Aorta (tissue), 4 donors: ENCODE results near the gene GSTT2. TPM values are rescaled to one million over a fixed set of nuclear protein-coding genes. Genes with fewer than 3 reads are reported as not detected.

Source experiments
- polyA plus RNA-seq, 2 donors: library from polyadenylated mRNA; stranded (reverse); fragments of 200-250 nt; gene quantifications; one replicate each; pipeline ENCODE4 v1.2.3, GENCODE V29; 2013
- total RNA-seq, 2 donors: library from RNA; stranded (reverse); fragmentation: NEBNext Ultra II Directional; extraction: Animal tissue kit (Norgen Biotek cat#: 25700); gene quantifications; one replicate each; pipeline ENCODE4 v1.2.1, GENCODE V29; 2021
- donor health status: healthy with polysubstance abuse.
- donor health status: Bipolar disorder and iron deficiency.
- donor health status: DM: no; HTN: no; CAD: no.
- donor health status: DM: yes; HTN: yes; CAD: no.

The GSTT2 gene
- total and polyA plus RNA-seq, 4 donors, result 0.94 TPM; not detected in 3

Other genes starting within 250 kb of the GSTT2 start
- 10 to 100 TPM in 1 of 2 donors, 1 to 10 TPM in 1; 9.8 to 14.0 TPM for gene ZNF70, start 229.0 kb upstream of the GSTT2 start, total RNA-seq
- gene ZNF70, start 229.0 kb upstream of the GSTT2 start, polyA plus RNA-seq, result 1 to 10 TPM; 1.4 to 3.6 TPM
- gene VPREB3, start 225.7 kb upstream of the GSTT2 start, total RNA-seq, result under 1 TPM in 1 of 2 donors, not detected in 1; 0.69 TPM
- gene VPREB3, start 225.7 kb upstream of the GSTT2 start, polyA plus RNA-seq, result not detected
- under 1 TPM in 1 of 2 donors, not detected in 1; 0.69 TPM for gene C22orf15, start 217.1 kb upstream of the GSTT2 start, total RNA-seq
- under 1 TPM in 1 of 2 donors, not detected in 1; 0.23 TPM for gene C22orf15, start 217.1 kb upstream of the GSTT2 start, polyA plus RNA-seq
- 10 to 100 TPM; 30.9 to 41.9 TPM for gene CHCHD10, start 212.2 kb upstream of the GSTT2 start, total RNA-seq
- 10 to 100 TPM; 58.5 to 68.4 TPM for gene CHCHD10, start 212.2 kb upstream of the GSTT2 start, polyA plus RNA-seq
- 1 to 10 TPM; 1.3 to 3.0 TPM for gene MMP11, start 207.3 kb upstream of the GSTT2 start, total RNA-seq
- gene MMP11, start 207.3 kb upstream of the GSTT2 start, polyA plus RNA-seq, result 1 to 10 TPM; 3.5 to 5.1 TPM
- gene SMARCB1, start 193.2 kb upstream of the GSTT2 start, total RNA-seq, result 10 to 100 TPM; 48.3 to 53.5 TPM
- 10 to 100 TPM; 24.2 to 31.7 TPM for gene SMARCB1, start 193.2 kb upstream of the GSTT2 start, polyA plus RNA-seq
- gene DERL3, start 141.1 kb upstream of the GSTT2 start, total RNA-seq, result 1 to 10 TPM; 1.9 to 3.9 TPM
- 1 to 10 TPM; 1.4 to 6.1 TPM for gene DERL3, start 141.1 kb upstream of the GSTT2 start, polyA plus RNA-seq
- gene SLC2A11, start 122.3 kb upstream of the GSTT2 start, total RNA-seq, result 10 to 100 TPM in 1 of 2 donors, 1 to 10 TPM in 1; 4.8 to 14.4 TPM
- gene SLC2A11, start 122.3 kb upstream of the GSTT2 start, polyA plus RNA-seq, result 10 to 100 TPM; 16.7 TPM
- 100 to 1,000 TPM; 278 to 316 TPM for gene MIF, start 85.8 kb upstream of the GSTT2 start, total RNA-seq
- gene MIF, start 85.8 kb upstream of the GSTT2 start, polyA plus RNA-seq, result 100 to 1,000 TPM; 362 to 373 TPM
- 10 to 100 TPM in 1 of 2 donors, 1 to 10 TPM in 1; 7.7 to 23.9 TPM for gene GSTT2B, start 18.9 kb upstream of the GSTT2 start, total RNA-seq
- 10 to 100 TPM in 1 of 2 donors, 1 to 10 TPM in 1; 8.0 to 23.2 TPM for gene GSTT2B, start 18.9 kb upstream of the GSTT2 start, polyA plus RNA-seq
- 1 to 10 TPM; 1.0 to 3.6 TPM for gene DDTL, start 13.2 kb upstream of the GSTT2 start, total RNA-seq
- gene DDTL, start 13.2 kb upstream of the GSTT2 start, polyA plus RNA-seq, result 1 to 10 TPM in 1 of 2 donors, under 1 TPM in 1; 0.31 to 1.0 TPM
- 10 to 100 TPM; 49.3 to 51.6 TPM for gene DDT, start 5.7 kb upstream of the GSTT2 start, total RNA-seq
- gene DDT, start 5.7 kb upstream of the GSTT2 start, polyA plus RNA-seq, result 100 to 1,000 TPM; 108 to 145 TPM
- gene GSTT4, start 25.3 kb downstream of the GSTT2 start, total RNA-seq, result not detected
- gene GSTT4, start 25.3 kb downstream of the GSTT2 start, polyA plus RNA-seq, result not detected
- 10 to 100 TPM; 48.8 to 84.6 TPM for gene CABIN1, start 31.2 kb downstream of the GSTT2 start, total RNA-seq
- 100 to 1,000 TPM in 1 of 2 donors, 1 to 10 TPM in 1; 9.4 to 113 TPM for gene CABIN1, start 31.2 kb downstream of the GSTT2 start, polyA plus RNA-seq
- 10 to 100 TPM; 11.2 to 15.0 TPM for gene SUSD2, start 201.4 kb downstream of the GSTT2 start, total RNA-seq
- gene SUSD2, start 201.4 kb downstream of the GSTT2 start, polyA plus RNA-seq, result 10 to 100 TPM in 1 of 2 donors, 1 to 10 TPM in 1; 7.1 to 79.5 TPM